ENCODE data around the gene ARHGAP33. TPM values are rescaled to one million over a fixed set of nuclear protein-coding genes. Genes with fewer than 3 reads are reported as not detected.

Gene ARHGAP33
- total RNA-seq, 1 experiment from 2014 or later: 3.7 TPM

GRCh38 chr19:35751839-35752745 lies 23.3 kb upstream of the ARHGAP33 start:
- Histone ChIP-seq H3K9me2 (replicated peaks; ENCODE audit: low read length) (no peaks in the 10 kb centered on the region), H3K4me1 (ENCODE audit: insufficient read depth, low read length) (peaks cover 13% of the 10 kb centered on the region), H3K27ac (ENCODE audit: low read length) (no peak overlapping the region), H3K4me3 (ENCODE audit: low read length) (no peak overlapping the region), H3K9ac (ENCODE audit: low read length) (no peak overlapping the region), H3K4me2 (ENCODE audit: low read length) (no peak overlapping the region), H3K36me3 (ENCODE audit: low read depth, low read length) (no peaks in the 10 kb centered on the region), H3K9me3 (ENCODE audit: low read length) (no peaks in the 10 kb centered on the region), H4K20me1 (ENCODE audit: low read length) (no peaks in the 10 kb centered on the region), H3F3A (ENCODE audit: low read length, unreplicated experiment) (peaks cover 2% of the 10 kb centered on the region), H2AFZ (ENCODE audit: low read length) (no peak overlapping the region), H3K79me2 (ENCODE audit: low read length) (peaks cover 13% of the 10 kb centered on the region), H3K27me3 (ENCODE audit: low read length) (no peaks in the 10 kb centered on the region)
- intact Hi-C loops (cut with micrococcal nuclease): no loop called here
- no TSS peak for BruUV-seq (replicated peaks)
- POLR2A ChIA-PET (ENCODE audit: unreplicated experiment): no interaction called here
- TF ChIP-seq EZH2 (IDR thresholded peaks at IDR 0.05; ENCODE audit: low read length, unreplicated experiment): no peak
- TF ChIP-seq CTCF (conservative IDR thresholded peaks at IDR 0.05; ENCODE audit: low read depth, low read length): no peak
- TF ChIP-seq EZH2phosphoT487 (IDR thresholded peaks at IDR 0.05; ENCODE audit: borderline replicate concordance, low read length): no peak
- DNase-seq: no peak
- ATAC-seq: no peak
- CTCF ChIA-PET: no interaction called here

- no TSS peak for BruUV-seq (replicated peaks)
- Histone ChIP-seq H3K9ac (ENCODE audit: low read length) (no peak overlapping the region), H3F3A (ENCODE audit: low read length, unreplicated experiment) (peaks cover 3% of the 10 kb centered on the region), H3K27me3 (ENCODE audit: low read length) (no peaks in the 10 kb centered on the region), H3K9me3 (ENCODE audit: low read length) (no peaks in the 10 kb centered on the region), H3K27ac (ENCODE audit: low read length) (no peak overlapping the region), H3K4me1 (ENCODE audit: insufficient read depth, low read length) (peaks cover 15% of the 10 kb centered on the region), H3K4me2 (ENCODE audit: low read length) (no peak overlapping the region), H3K9me2 (replicated peaks; ENCODE audit: low read length) (no peaks in the 10 kb centered on the region), H3K4me3 (ENCODE audit: low read length) (no peak overlapping the region), H3K79me2 (ENCODE audit: low read length) (peaks cover 13% of the 10 kb centered on the region), H3K36me3 (ENCODE audit: low read depth, low read length) (no peaks in the 10 kb centered on the region), H4K20me1 (ENCODE audit: low read length) (no peaks in the 10 kb centered on the region), H2AFZ (ENCODE audit: low read length) (no peak overlapping the region)
- ATAC-seq: no peak
- intact Hi-C loops (cut with micrococcal nuclease): no loop called here
- ChIA-PET POLR2A (ENCODE audit: unreplicated experiment) (no interaction called here), CTCF (no interaction called here)
- TF ChIP-seq EZH2 (IDR thresholded peaks at IDR 0.05; ENCODE audit: low read length, unreplicated experiment) (no peak), EZH2phosphoT487 (IDR thresholded peaks at IDR 0.05; ENCODE audit: borderline replicate concordance, low read length) (no peak), CTCF (conservative IDR thresholded peaks at IDR 0.05; ENCODE audit: low read depth, low read length) (no peak)
- no peak for DNase-seq
These were observed 22.5 kb upstream of the ARHGAP33 start for GRCh38 chr19:35752746-35753350.
